ENCODE data around the gene LRATD1. TPM values are rescaled to one million over a fixed set of nuclear protein-coding genes. Genes with fewer than 3 reads are reported as not detected.
"Not testable (repeated sequence)": the region's sequence is repeated elsewhere in the genome, so short reads cannot be mapped to it uniquely, and the experiment has no call there.

LRATD1 gene
- total RNA-seq, 2 experiments from 2014 or later: not detected

DNA sequence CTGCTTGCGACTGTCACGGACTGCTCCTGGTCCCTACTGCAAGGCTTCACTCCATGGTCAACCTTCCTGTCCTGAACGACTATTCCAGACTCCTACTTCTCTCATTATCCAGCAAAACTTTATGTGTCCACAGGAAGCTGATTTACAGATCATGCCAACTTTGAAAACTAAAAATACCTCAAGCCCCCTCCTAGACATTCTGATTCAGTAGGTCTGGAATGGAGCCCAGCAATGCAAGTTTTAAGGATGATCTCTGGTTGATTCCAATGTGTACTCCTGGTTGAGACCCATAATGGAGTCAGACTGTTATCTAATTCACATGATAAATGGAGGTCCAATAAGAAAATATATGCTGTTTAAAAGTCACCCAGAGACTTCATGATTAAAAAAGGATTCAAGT is 13.1 kb upstream of the LRATD1 start:
- Mint-ChIP-seq H3K4me1 (ENCODE audit: low read depth) (no peaks in the 10 kb centered on the region), H3K27ac (no peak overlapping the region), H3K9me3 (ENCODE audit: insufficient read depth) (no peaks in the 10 kb centered on the region), H3K36me3 (ENCODE audit: low read depth) (no peaks in the 10 kb centered on the region), H3K27me3 (ENCODE audit: low read depth) (no peaks in the 10 kb centered on the region), H3K4me3 (no peak overlapping the region)
- CTCF ChIA-PET: no interaction called here
- POLR2A ChIA-PET: no interaction called here
- DNase-seq (no peak), ATAC-seq (no peak)

DNA sequence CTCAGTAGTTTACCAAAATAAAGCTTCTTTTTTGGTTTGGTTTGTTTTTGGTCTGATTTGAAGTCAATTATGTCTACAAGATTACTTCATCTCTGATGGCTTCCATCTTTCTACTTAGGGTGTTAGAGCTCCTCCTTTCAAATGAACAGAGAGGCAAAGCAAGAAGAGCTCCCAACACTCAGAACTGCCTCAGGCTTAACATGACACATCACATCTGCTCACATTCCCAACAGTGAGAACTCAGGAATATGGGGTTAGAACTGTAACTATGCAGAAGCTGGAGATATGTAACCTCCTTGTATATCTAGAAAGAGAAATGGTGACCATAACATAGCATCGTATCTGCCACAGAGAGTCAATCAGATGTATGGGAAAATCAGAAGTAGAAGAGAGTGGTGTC is 11.4 kb upstream of the LRATD1 start:
- no peak for ATAC-seq
- ChIA-PET CTCF (no interaction called here), POLR2A (no interaction called here)
- DNase-seq: no peak
- Mint-ChIP-seq H3K27me3 (ENCODE audit: low read depth) (no peaks in the 10 kb centered on the region), H3K27ac (no peak overlapping the region), H3K36me3 (ENCODE audit: low read depth) (no peaks in the 10 kb centered on the region), H3K4me3 (no peak overlapping the region), H3K4me1 (ENCODE audit: low read depth) (no peaks in the 10 kb centered on the region), H3K9me3 (ENCODE audit: insufficient read depth) (no peaks in the 10 kb centered on the region)

DNA sequence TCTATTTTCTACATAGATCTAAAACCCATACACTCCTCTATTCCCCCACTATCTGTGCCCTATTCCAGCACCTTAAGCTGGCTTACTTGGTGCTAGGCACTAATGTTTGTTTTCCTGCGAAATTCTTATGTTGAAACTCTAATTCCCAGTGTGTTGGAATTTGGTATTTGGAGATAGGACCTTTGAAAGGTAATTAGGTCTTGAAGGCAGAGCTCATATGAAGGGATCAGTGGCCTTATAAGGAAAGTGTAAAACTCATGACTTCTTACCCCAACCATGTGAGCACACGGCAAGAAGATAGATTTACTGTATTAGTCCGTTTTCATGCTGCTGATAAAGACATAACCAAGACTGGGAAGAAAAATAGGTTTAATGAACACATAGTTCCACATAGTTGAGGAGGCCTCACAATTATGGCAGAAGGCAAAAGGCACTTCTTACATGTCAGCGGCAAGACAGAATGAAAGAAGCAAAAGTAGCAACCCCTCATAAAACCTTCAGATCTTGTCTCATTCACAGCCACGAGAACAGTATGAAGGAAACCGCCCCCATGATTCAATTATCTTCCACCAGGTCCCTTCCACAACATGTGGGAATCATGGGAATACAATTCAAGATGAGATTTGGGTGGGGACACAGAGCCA is 10.5 kb upstream of the LRATD1 start:
- no peak for ATAC-seq
- POLR2A ChIA-PET: no interaction called here
- no peak for DNase-seq
- Mint-ChIP-seq H3K27ac (no peak overlapping the region), H3K36me3 (ENCODE audit: low read depth) (no peaks in the 10 kb centered on the region), H3K4me1 (ENCODE audit: low read depth) (no peaks in the 10 kb centered on the region), H3K27me3 (ENCODE audit: low read depth) (no peaks in the 10 kb centered on the region), H3K4me3 (no peak overlapping the region), H3K9me3 (ENCODE audit: insufficient read depth) (no peaks in the 10 kb centered on the region)
- CTCF ChIA-PET: no interaction called here

DNA sequence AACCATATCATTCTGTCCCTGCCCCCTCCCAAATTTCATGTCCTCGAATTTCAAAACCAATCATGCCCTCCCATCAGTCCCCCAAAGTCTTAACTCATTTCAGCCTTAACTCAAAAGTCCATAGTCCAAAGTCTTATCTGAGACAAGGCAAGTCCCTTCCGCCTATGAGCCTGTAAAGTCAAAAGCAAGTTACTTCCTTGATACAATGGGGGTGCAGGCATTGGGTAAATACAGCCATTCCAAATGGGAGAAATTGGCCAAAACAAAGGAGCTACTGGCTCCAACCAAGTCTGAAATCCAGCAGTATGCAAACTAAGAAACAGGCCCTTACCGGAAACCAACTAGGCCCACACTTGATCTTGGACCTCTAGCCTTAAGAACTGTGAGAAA is 10.0 kb upstream of the LRATD1 start:
- POLR2A ChIA-PET; ATAC-seq; H3K9me3 Mint-ChIP-seq (ENCODE audit: insufficient read depth); H3K27me3 Mint-ChIP-seq (ENCODE audit: low read depth); H3K27ac Mint-ChIP-seq; CTCF ChIA-PET; H3K4me1 Mint-ChIP-seq (ENCODE audit: low read depth); DNase-seq; H3K36me3 Mint-ChIP-seq (ENCODE audit: low read depth); H3K4me3 Mint-ChIP-seq: not testable (repeated sequence)

DNA sequence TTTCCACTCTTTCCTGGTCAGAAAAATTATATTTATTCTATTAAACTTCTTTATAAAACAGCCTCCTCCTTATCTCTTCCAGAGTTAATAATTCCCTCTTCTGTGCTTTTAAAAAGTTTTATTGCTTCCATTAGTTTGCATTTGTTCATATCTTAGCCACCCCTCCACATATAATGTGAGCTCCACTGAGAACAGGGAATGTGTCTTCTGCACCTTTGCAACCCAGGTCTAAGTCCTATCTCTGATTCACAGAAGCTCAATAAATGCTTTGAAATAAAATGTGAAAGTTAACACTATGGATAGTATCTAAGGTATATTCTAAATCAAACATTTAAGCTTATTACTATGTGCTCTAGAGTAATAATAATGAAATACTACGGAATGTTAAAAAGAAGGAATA is 9.3 kb upstream of the LRATD1 start:
- Mint-ChIP-seq H3K9me3 (ENCODE audit: insufficient read depth) (no peaks in the 10 kb centered on the region), H3K4me3 (no peak overlapping the region), H3K27me3 (ENCODE audit: low read depth) (no peaks in the 10 kb centered on the region), H3K4me1 (ENCODE audit: low read depth) (no peaks in the 10 kb centered on the region), H3K36me3 (ENCODE audit: low read depth) (no peaks in the 10 kb centered on the region), H3K27ac (no peak overlapping the region)
- CTCF ChIA-PET: no interaction called here
- DNase-seq: no peak
- POLR2A ChIA-PET: no interaction called here
- no peak for ATAC-seq

DNA sequence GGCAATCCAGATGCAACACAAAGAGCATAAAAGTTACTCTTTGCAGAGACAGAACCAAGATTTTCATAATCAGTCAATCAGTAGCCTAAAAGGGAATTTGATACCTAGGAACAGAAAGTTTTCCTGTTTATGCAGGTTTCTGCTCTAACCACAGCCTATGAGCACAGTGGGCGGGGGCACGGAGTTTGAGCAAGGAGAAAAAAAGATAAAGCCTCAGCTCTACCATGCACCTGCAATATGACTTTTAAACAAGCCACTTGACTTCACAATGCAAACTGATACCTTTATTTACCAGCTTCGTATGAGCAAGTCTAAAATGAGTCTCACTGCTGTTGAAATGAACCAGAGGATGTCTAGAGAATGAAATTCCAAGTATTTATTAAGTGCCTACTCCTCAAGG is 5.6 kb upstream of the LRATD1 start:
- H3K4me3 Mint-ChIP-seq: no peak overlapping the region
- ChIA-PET POLR2A (interaction anchor here (0.6 kb wide), 1 partner anchor 510 kb away, joined by 3 read pairs; no protein-coding TSS in a partner anchor), CTCF (no interaction called here)
- H3K9me3 Mint-ChIP-seq (ENCODE audit: insufficient read depth): no peaks in the 10 kb centered on the region
- no peaks in the 10 kb centered on the region for H3K36me3 Mint-ChIP-seq (ENCODE audit: low read depth)
- DNase-seq (no peak), ATAC-seq (no peak)
- H3K27me3 Mint-ChIP-seq (ENCODE audit: low read depth): peaks cover 13% of the 10 kb centered on the region
- no peaks in the 10 kb centered on the region for H3K4me1 Mint-ChIP-seq (ENCODE audit: low read depth)
- H3K27ac Mint-ChIP-seq: no peak overlapping the region

DNA sequence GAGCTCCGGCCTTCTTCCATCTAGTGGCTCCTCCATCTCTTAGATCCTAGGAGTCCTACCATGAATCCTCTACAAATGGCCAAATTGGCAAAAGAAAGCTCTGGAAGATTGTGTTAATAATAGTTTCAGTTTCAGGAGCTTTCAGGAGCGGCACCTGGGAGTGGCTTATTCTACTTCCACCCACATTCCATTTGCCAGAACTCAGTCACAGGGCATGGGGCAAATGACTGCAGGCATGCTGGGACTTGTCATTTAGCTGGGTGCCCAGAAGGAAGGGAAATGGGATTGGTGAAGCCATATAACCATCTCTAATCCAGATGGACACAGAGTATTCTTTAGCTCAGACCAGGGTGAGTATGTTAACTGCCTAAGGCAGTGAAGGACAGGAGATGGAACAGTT is 3.6 kb upstream of the LRATD1 start:
- ATAC-seq (no peak), DNase-seq (no peak)
- Mint-ChIP-seq H3K27me3 (ENCODE audit: low read depth) (peaks cover 28% of the 10 kb centered on the region), H3K27ac (no peak overlapping the region), H3K4me3 (no peak overlapping the region), H3K9me3 (ENCODE audit: insufficient read depth) (no peaks in the 10 kb centered on the region), H3K4me1 (ENCODE audit: low read depth) (no peaks in the 10 kb centered on the region), H3K36me3 (ENCODE audit: low read depth) (peaks cover 4% of the 10 kb centered on the region)
- ChIA-PET CTCF (no interaction called here), POLR2A (no interaction called here)

DNA sequence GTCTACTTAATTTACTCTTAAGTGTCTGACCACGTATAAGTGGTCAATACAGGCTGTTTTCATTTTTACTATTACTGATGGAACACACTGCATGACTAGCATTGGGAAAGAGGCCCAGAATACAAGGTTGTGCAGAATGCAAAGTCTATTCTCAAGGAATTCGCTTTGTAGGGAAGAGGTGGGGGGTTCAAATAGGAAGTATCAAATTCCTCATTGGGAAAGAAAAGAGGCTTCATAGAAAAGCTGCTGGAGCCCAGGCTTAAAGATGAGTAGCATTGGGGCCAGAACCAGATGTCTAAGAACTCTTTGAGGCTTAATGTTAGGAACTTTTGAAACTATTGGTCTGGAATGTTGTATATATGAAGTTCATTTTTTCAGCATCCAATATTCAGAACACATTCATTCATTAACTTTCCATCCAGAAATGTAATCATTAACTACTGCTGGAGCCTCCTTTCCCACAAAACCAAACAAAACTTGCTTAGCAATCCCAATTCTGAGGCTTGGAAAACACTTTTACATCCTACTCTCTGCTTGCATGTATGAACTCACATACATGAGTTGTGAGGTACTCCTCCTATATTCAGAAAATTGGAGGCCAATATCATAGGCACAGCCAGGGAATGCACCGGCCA is 994 bp upstream of the LRATD1 start:
- CTCF ChIA-PET: no interaction called here
- DNase-seq (no peak), ATAC-seq (no peak)
- POLR2A ChIA-PET: no interaction called here
- Mint-ChIP-seq H3K4me1 (ENCODE audit: low read depth) (no peaks in the 10 kb centered on the region), H3K27me3 (ENCODE audit: low read depth) (peaks cover 43% of the 10 kb centered on the region), H3K36me3 (ENCODE audit: low read depth) (peaks cover 4% of the 10 kb centered on the region), H3K9me3 (ENCODE audit: insufficient read depth) (no peaks in the 10 kb centered on the region), H3K27ac (no peak overlapping the region), H3K4me3 (no peak overlapping the region)

DNA sequence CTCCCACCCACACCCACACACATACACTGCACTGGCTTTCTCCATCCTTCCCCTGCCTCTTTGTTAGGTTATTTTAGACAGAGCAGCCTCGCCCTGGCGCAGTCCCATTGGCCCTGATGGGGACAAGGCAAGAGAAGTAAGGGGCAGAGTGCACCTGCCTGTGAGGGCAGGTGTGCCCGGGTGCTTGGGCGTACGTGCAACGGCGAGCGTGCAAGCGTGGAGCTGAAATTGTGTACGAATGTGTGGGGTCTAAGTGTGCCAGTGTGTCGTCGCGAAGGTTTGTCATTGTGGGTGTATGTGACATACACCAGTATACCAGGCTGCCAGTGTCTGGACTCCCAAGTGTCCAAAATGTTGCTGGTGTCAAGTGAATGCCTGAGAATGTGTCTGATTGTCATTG is 544 bp downstream of the LRATD1 start:
- Mint-ChIP-seq H3K27me3 (ENCODE audit: low read depth) (peaks cover 50% of the 10 kb centered on the region), H3K27ac (peak overlapping the region; percentile 1), H3K4me3 (no peak overlapping the region), H3K4me1 (ENCODE audit: low read depth) (no peaks in the 10 kb centered on the region), H3K36me3 (ENCODE audit: low read depth) (peaks cover 4% of the 10 kb centered on the region), H3K9me3 (ENCODE audit: insufficient read depth) (no peaks in the 10 kb centered on the region)
- ChIA-PET CTCF (no interaction called here), POLR2A (no interaction called here)
- no peak for DNase-seq
- ATAC-seq: no peak

DNA sequence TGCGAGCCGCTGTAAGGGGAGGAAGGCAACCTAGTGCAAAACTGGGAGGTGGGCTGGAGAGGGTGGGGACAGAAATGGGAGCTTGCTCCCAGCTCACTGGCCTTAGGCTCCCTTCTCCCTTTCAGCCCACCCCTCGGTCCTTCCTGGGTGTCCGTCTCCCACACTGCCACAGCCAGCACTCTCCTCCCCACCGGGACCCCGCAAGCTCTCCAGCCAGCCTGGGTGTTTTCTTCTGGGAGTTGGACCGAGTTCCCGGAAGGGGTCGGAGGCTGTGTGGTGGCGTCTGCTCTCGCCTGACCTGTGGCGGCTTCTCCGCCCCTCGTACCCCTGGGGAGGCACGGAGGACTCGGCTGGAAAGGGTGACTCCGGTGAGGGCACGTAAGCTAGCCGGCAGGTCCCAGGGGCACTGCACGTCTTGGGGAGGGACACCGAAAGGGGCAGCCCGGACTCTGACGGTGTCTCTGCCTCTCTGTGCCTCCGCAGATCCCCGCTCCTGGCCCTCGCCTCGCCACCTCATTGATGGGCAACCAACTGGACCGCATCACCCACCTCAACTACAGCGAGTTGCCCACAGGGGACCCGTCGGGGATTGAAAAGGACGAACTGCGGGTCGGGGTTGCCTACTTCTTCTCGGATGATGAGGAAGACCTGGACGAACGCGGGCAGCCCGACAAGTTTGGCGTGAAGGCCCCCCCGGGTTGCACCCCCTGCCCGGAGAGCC is 1.1 kb downstream of the LRATD1 start:
- Mint-ChIP-seq H3K9me3 (ENCODE audit: insufficient read depth) (no peaks in the 10 kb centered on the region), H3K27ac (no peak overlapping the region), H3K4me1 (ENCODE audit: low read depth) (no peaks in the 10 kb centered on the region), H3K27me3 (ENCODE audit: low read depth) (peaks cover 50% of the 10 kb centered on the region), H3K4me3 (no peak overlapping the region), H3K36me3 (ENCODE audit: low read depth) (peaks cover 4% of the 10 kb centered on the region)
- ChIA-PET CTCF (no interaction called here), POLR2A (no interaction called here)
- DNase-seq (no peak), ATAC-seq (no peak)

DNA sequence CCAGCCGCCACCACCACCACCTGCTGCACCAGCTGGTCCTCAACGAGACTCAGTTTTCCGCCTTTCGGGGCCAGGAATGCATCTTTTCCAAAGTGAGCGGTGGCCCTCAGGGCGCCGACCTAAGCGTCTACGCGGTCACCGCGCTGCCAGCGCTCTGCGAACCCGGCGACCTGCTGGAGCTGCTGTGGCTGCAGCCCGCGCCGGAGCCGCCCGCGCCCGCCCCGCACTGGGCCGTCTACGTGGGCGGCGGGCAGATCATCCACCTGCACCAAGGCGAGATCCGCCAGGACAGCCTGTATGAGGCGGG is 1.6 kb downstream of the LRATD1 start:
- ATAC-seq: no peak

DNA sequence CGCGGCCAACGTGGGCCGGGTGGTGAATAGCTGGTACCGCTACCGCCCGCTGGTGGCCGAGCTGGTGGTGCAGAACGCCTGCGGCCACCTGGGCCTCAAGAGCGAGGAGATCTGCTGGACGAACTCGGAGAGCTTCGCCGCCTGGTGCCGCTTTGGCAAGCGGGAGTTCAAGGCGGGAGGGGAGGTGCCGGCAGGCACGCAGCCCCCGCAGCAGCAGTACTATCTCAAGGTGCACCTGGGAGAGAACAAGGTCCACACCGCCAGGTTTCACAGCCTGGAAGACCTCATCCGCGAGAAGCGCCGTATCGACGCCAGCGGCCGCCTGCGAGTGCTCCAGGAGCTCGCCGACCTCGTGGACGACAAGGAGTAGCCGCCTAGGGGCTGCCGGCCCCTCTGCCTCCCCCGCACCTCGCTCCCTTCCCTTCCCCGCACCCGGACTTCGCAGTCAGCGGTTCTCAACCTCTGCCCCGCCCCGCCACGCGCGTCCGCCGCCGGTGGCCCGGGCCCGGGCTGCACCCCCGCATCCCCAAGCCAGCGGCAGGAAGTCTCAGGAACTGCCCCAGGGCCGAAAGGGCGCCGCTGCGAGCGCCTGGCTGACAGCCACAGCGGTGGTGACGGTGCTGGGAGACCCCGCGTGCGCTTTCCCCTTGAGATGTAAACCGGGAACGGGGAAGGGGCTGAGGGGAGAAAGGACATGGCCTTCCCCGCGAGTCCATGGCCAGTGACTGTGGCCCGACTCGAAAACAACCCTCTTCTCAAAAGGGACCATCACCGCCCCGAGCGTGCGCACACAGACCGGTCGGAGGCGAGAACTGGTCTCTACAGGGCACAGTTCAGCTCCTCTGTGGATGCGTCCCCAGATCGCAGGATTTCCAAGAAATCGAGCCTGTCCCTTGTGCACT is 2.2 kb downstream of the LRATD1 start:
- peaks cover 4% of the 10 kb centered on the region for H3K36me3 Mint-ChIP-seq (ENCODE audit: low read depth)
- peaks cover 50% of the 10 kb centered on the region for H3K27me3 Mint-ChIP-seq (ENCODE audit: low read depth)
- ChIA-PET CTCF (no interaction called here), POLR2A (no interaction called here)
- DNase-seq (no peak), ATAC-seq (no peak)
- H3K4me3 Mint-ChIP-seq: no peak overlapping the region
- H3K9me3 Mint-ChIP-seq (ENCODE audit: insufficient read depth): no peaks in the 10 kb centered on the region
- H3K4me1 Mint-ChIP-seq (ENCODE audit: low read depth): no peaks in the 10 kb centered on the region
- H3K27ac Mint-ChIP-seq: no peak overlapping the region

More for the DNA sequence above, 1.6 kb downstream of the LRATD1 start:
- Mint-ChIP-seq H3K4me1 (ENCODE audit: low read depth) (no peaks in the 10 kb centered on the region), H3K4me3 (no peak overlapping the region), H3K27me3 (ENCODE audit: low read depth) (peaks cover 50% of the 10 kb centered on the region), H3K27ac (no peak overlapping the region), H3K36me3 (ENCODE audit: low read depth) (peaks cover 4% of the 10 kb centered on the region), H3K9me3 (ENCODE audit: insufficient read depth) (no peaks in the 10 kb centered on the region)
- ChIA-PET POLR2A (no interaction called here), CTCF (no interaction called here)
- DNase-seq: no peak

Measured in activated CD8-positive, alpha-beta T cell treated with anti-CD3 and anti-CD28 coated beads, Interleukin-2, amount 10 ng/mL, durations not matched to agents 7 days and 5 days (primary cell).